Right lobe of liver (tissue), 4 donors: ENCODE measurements around the gene DIAPH3.

ENCODE experiments used
- CTCF ChIP-seq, 4 donors: fragments of 200-600 bp in 3 of 4; fragments of 450-650 bp in 1 of 4; IDR thresholded peaks; one replicate each; pipeline versions ENCODE4 v1.5.1 to v1.8.0; 2016 to 2022; ENCODE audit warnings: antibody characterized with exemption in 4 of 4, mild to moderate bottlenecking in 2 of 4
- POLR2A ChIP-seq: fragments of 450-650 bp; IDR thresholded peaks from one replicate; pipeline ENCODE4 v1.6.1; 2017; ENCODE audit warnings: antibody characterized with exemption, mild to moderate bottlenecking
- donor health status: DM: no; HTN: no; CAD: no.
- donor health status: DM: no; HTN: no; CAD: no.
- donor health status: DM: no; HTN: yes; CAD: no.

- peak; percentile 51 to 63 (median 57) for TF ChIP-seq CTCF (IDR thresholded peaks at IDR 0.05)
- TF ChIP-seq POLR2A: no peak
Measured at GRCh38 chr13:59906413-59907049, 257.2 kb downstream of the DIAPH3 start.
